ENCODE data around the gene DPPA4.

Gene DPPA4

DNA sequence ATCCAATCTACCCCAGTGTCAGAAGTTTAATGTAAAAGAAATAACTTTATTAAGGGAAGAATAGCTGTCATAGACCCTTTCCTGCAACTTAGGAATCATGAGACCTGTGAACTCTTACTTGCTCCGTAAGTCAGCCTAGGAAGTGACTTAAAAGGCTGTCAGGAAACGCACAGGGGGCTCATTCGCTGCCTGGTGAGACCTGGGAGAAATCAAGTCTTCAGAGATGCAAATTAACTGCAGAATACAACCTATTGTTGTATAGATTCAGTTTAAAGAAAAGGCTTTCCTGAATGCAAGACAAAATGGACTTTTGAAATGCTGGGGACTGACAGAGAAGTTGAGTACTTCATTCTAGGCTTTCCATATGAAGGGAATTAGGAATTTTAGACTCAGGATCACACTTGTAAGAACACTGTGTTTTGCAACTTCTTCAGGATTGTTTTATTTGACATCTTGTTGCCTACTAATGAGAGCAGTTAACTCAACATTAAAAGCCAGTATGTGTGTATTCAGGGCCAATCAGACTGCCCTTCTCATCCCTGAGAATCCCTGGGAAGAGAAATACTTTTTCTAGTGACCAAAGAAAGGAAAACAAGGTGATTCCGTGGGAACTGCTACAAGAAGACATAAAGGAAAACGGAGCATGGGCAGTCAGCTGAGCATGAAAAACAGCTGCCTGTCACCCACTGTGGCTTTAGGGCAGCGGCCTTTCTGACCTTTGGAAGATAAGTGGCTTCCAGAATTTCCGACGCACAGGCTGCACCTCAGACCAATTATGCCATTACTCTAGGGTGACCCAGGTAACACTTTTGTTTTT lies 18.5 kb upstream of the DPPA4 start:
- in situ Hi-C loops (cut with MboI; ENCODE audit: low sequenced_read_pairs), result no loop called here
- peak; percentile 86 to 99 for DNase-seq (ENCODE audit: low spot score in 2 of 2)

GRCh38 chr3:109353057-109353456 lies 15.7 kb upstream of the DPPA4 start:
- Histone ChIP-seq H3K36me3 (replicated peaks) (no peaks in the 10 kb centered on the region), H3K27me3 (ENCODE audit: low read depth) (no peaks in the 10 kb centered on the region), H3K4me1 (peaks cover 32% of the 10 kb centered on the region), H3K9me3 (no peaks in the 10 kb centered on the region), H3K4me3 (no peak overlapping the region)
- DNase-seq (ENCODE audit: low spot score in 2 of 2), result no peak
- in situ Hi-C loops (cut with MboI; ENCODE audit: low sequenced_read_pairs), result no loop called here

More for the DNA sequence above, 18.5 kb upstream of the DPPA4 start:
- Histone ChIP-seq H3K4me3 (peak overlapping the region; percentile 8; the same call in 1 of the 2 replicates), H3K36me3 (replicated peaks) (no peaks in the 10 kb centered on the region), H3K9me3 (no peaks in the 10 kb centered on the region), H3K27me3 (ENCODE audit: low read depth) (no peaks in the 10 kb centered on the region), H3K4me1 (peaks cover 27% of the 10 kb centered on the region)

GRCh38 chr3:109351231-109351630 lies 13.9 kb upstream of the DPPA4 start:
- Histone ChIP-seq H3K4me1 (peaks cover 15% of the 10 kb centered on the region), H3K27me3 (ENCODE audit: low read depth) (no peaks in the 10 kb centered on the region), H3K9me3 (no peaks in the 10 kb centered on the region), H3K36me3 (replicated peaks) (no peaks in the 10 kb centered on the region), H3K4me3 (no peak overlapping the region)
- DNase-seq (ENCODE audit: low spot score in 2 of 2), result no peak
- in situ Hi-C loops (cut with MboI; ENCODE audit: low sequenced_read_pairs), result no loop called here

- peaks cover 5% of the 10 kb centered on the region for H3K4me1 ChIP-seq
- DNase-seq (ENCODE audit: low spot score in 2 of 2), result no peak
- H3K36me3 ChIP-seq (replicated peaks), result no peaks in the 10 kb centered on the region
- in situ Hi-C loops (cut with MboI; ENCODE audit: low sequenced_read_pairs), result no loop called here
- H3K9me3 ChIP-seq, result no peaks in the 10 kb centered on the region
- H3K4me3 ChIP-seq, result no peak overlapping the region
- no peaks in the 10 kb centered on the region for H3K27me3 ChIP-seq (ENCODE audit: low read depth)
Observed at GRCh38 chr3:109346770-109347295, 9.5 kb upstream of the DPPA4 start.

GRCh38 chr3:109346099-109346498 lies 8.8 kb upstream of the DPPA4 start:
- peaks cover 5% of the 10 kb centered on the region for H3K4me1 ChIP-seq
- in situ Hi-C loops (cut with MboI; ENCODE audit: low sequenced_read_pairs), result no loop called here
- H3K27me3 ChIP-seq (ENCODE audit: low read depth), result no peaks in the 10 kb centered on the region
- no peak for DNase-seq (ENCODE audit: low spot score in 2 of 2)
- no peaks in the 10 kb centered on the region for H3K36me3 ChIP-seq (replicated peaks)
- no peaks in the 10 kb centered on the region for H3K9me3 ChIP-seq
- no peak overlapping the region for H3K4me3 ChIP-seq

DNA sequence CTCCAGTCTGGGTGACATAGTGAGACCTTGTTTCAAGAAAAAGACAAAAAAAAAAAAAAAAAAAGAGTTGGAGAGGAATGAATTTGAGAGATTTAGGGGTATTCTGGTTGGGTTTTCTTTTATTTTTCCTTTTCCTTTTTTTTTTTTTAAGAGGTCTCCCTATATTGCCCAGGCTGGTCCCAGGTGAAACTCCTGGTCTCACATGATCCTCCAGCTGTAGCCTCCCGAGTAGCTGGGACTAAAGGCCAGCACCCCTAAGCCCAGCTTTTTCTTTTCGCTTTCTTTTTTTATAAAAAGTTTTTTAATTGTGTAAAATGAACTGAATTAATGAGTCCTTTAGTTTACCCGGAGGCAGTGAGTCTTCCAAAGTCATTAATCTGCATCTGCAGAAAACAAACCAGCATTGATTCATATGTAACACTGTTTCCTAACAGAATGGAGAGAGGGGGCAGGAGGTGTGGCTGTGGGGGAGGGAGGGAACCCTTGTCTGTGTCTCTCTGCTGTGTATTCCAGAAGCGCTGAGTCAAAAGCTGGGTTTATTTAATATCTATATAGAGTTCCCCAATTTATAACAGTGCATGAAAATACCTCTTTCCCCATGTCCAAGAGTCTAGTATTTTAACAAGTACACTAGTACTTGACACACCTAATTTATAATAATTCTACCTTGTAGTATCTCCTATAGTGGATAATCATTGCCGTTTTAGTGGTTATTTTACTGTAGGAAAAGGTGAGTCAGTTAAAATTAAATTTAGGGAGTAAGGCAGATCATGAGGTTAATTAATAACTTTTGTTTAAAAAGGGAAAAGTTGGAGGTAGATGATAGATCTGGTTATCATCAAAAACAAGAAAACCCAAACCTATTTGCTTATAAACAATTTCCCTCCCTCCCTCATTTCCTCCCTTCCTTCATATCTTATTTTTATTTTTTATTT lies 2.6 kb upstream of the DPPA4 start:
- no peaks in the 10 kb centered on the region for H3K9me3 ChIP-seq
- peak; percentile 73 to 78 for DNase-seq (ENCODE audit: low spot score in 2 of 2)
- peaks cover 8% of the 10 kb centered on the region for H3K36me3 ChIP-seq (replicated peaks)
- in situ Hi-C loops (cut with MboI; ENCODE audit: low sequenced_read_pairs), result no loop called here
- H3K4me3 ChIP-seq, result no peak overlapping the region
- H3K4me1 ChIP-seq, result peaks cover 22% of the 10 kb centered on the region
- H3K27me3 ChIP-seq (ENCODE audit: low read depth), result no peaks in the 10 kb centered on the region

DNA sequence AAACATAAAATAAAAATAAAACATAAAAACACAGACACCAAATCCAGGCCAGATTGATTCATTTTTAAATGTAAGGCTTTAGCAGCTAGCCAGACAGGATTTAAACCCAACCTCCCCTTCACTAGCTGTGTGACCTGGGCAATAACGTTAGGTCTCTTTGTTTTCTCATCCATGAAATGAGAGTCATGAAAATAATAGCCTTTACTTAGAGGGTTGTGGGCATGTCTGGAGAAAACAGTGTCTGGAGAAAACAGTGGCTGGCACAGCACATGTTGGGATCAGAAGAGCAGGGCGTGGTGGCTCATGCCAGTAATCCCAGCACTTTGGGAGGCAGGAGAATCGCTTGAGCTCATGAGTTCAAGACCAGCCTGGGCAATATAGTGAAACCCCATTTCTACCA lies 1.9 kb upstream of the DPPA4 start:
- DNase-seq (ENCODE audit: low spot score in 2 of 2), result peak; percentile 40 to 41
- in situ Hi-C loops (cut with MboI; ENCODE audit: low sequenced_read_pairs), result no loop called here
- H3K36me3 ChIP-seq (replicated peaks), result peaks cover 15% of the 10 kb centered on the region
- peaks cover 26% of the 10 kb centered on the region for H3K4me1 ChIP-seq
- H3K9me3 ChIP-seq, result no peaks in the 10 kb centered on the region
- peak overlapping the region; percentile 70 for H3K4me3 ChIP-seq
- no peaks in the 10 kb centered on the region for H3K27me3 ChIP-seq (ENCODE audit: low read depth)

DNA sequence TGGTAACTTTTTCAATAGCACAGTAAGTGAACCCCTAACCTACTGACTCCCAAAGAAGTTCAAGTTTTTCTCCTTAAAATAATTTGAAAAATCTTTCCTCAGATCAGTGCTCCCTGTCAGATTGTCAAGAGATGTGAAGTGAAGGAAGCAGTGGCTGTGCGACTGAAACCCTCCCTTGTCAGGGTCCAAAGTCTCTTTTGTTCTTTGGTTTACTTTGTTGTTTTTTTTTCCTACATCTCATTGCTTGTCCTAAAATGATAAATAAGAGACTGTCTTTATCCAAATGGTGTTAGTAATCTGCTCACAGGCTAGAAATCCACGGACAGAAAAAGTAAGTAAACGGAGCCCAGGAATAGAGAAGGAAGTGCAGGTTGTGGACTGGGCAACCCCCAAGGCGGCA lies 976 bp upstream of the DPPA4 start:
- Histone ChIP-seq H3K27me3 (ENCODE audit: low read depth) (no peaks in the 10 kb centered on the region), H3K36me3 (replicated peaks) (peaks cover 23% of the 10 kb centered on the region), H3K4me3 (peak overlapping the region; percentile 70), H3K9me3 (no peaks in the 10 kb centered on the region), H3K4me1 (peaks cover 34% of the 10 kb centered on the region)
- no peak for DNase-seq (ENCODE audit: low spot score in 2 of 2)
- in situ Hi-C loops (cut with MboI; ENCODE audit: low sequenced_read_pairs), result no loop called here

- H3K36me3 ChIP-seq (replicated peaks), result peaks cover 41% of the 10 kb centered on the region
- H3K4me1 ChIP-seq, result peaks cover 35% of the 10 kb centered on the region
- peak; percentile 80 to 89 for DNase-seq (ENCODE audit: low spot score in 2 of 2)
- no peaks in the 10 kb centered on the region for H3K9me3 ChIP-seq
- in situ Hi-C loops (cut with MboI; ENCODE audit: low sequenced_read_pairs), result no loop called here
- peak overlapping the region; percentile 70 for H3K4me3 ChIP-seq
- no peaks in the 10 kb centered on the region for H3K27me3 ChIP-seq (ENCODE audit: low read depth)
Observed at GRCh38 chr3:109336291-109336861, 970 bp downstream of the DPPA4 start.

GRCh38 chr3:109334572-109334971 lies 2.8 kb downstream of the DPPA4 start:
- Histone ChIP-seq H3K4me1 (peaks cover 27% of the 10 kb centered on the region), H3K4me3 (peak overlapping the region; percentile 70), H3K36me3 (replicated peaks) (peaks cover 53% of the 10 kb centered on the region), H3K27me3 (ENCODE audit: low read depth) (no peaks in the 10 kb centered on the region), H3K9me3 (no peaks in the 10 kb centered on the region)
- no peak for DNase-seq (ENCODE audit: low spot score in 2 of 2)
- in situ Hi-C loops (cut with MboI; ENCODE audit: low sequenced_read_pairs), result no loop called here

DNA sequence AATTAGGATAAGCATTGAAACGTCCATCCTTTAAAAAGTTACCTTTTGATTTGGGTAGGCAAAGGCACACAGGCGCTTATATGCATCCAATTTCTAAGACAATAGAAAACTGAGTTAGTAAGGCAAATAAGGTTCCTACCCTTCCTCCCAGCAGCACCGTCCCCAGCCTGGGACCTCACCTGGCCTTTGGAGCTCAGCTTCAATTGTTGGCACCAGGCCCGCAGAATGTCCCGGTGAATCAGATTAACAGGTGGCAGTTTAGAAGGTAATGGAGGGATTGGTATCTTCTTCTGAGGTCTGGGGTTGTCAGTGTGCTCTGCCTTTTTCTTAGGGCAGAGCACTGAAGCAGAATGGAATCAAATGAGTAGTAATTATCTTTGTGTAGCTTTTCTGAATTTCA lies 5.7 kb downstream of the DPPA4 start:
- in situ Hi-C loops (cut with MboI; ENCODE audit: low sequenced_read_pairs), result no loop called here
- Histone ChIP-seq H3K27me3 (ENCODE audit: low read depth) (no peaks in the 10 kb centered on the region), H3K36me3 (replicated peaks) (peaks cover 82% of the 10 kb centered on the region), H3K4me1 (peaks cover 13% of the 10 kb centered on the region), H3K4me3 (no peak overlapping the region), H3K9me3 (no peaks in the 10 kb centered on the region)
- DNase-seq (ENCODE audit: low spot score in 2 of 2), result no peak

DNA sequence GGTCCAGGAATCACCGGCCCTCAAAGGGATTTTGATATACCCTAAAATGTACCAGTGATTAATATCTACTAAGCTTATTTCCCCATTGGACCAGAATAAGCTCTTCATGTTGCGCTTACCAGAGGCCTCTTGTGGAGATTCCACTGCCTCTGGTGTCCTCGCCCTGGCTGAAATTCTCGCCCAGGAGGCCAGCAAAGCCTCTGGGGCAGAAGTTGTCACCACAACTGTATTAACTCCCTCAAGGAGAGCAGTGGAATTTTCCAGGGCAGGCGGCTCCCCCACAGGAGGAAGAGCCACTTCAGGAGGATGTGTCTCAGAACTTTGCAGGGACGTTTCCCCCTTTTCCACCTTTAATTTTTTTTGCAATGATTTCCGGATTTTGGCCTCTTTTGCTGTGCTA lies 6.9 kb downstream of the DPPA4 start:
- no peaks in the 10 kb centered on the region for H3K27me3 ChIP-seq (ENCODE audit: low read depth)
- in situ Hi-C loops (cut with MboI; ENCODE audit: low sequenced_read_pairs), result no loop called here
- DNase-seq (ENCODE audit: low spot score in 2 of 2), result no peak
- no peaks in the 10 kb centered on the region for H3K9me3 ChIP-seq
- H3K4me3 ChIP-seq, result no peak overlapping the region
- peaks cover 83% of the 10 kb centered on the region for H3K36me3 ChIP-seq (replicated peaks)
- H3K4me1 ChIP-seq, result peaks cover 13% of the 10 kb centered on the region

DNA sequence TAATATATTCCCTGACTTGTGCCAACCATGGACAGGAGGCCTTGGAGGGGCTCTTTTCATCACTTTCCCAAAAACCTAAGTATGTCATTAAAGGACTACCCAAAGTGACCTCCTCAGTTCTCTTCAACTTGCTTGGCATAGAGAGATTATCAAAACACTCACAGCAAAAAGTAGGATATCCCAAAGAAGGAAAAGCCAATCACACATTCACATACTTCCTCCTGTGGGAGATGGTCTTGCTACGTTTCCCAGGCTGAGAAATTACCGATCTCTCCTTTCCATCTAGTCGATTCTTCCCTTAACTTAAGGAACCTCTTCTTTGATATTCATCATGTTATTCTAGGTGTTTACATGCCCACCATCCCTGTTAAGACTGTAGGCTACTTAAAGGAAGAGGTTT lies 9.1 kb downstream of the DPPA4 start:
- no peaks in the 10 kb centered on the region; the same call in 1 of the 2 replicates for H3K4me1 ChIP-seq
- H3K36me3 ChIP-seq (replicated peaks), result peaks cover 65% of the 10 kb centered on the region
- H3K9me3 ChIP-seq, result no peaks in the 10 kb centered on the region
- no peak overlapping the region for H3K4me3 ChIP-seq
- DNase-seq (ENCODE audit: low spot score in 2 of 2), result no peak
- H3K27me3 ChIP-seq (ENCODE audit: low read depth), result no peaks in the 10 kb centered on the region
- in situ Hi-C loops (cut with MboI; ENCODE audit: low sequenced_read_pairs), result no loop called here

All from HAP-1 (cell line).